Erythroblast (primary cell): ENCODE data around the gene THRB.

ENCODE experiments used
- GATA1 ChIP-seq: IDR thresholded peaks from 2 replicates; pipeline ENCODE4 v1.6.1; 2011; ENCODE audit warnings: low read depth, mild to moderate bottlenecking, control low read depth, low read length, moderate library complexity
- POLR2A ChIP-seq: IDR thresholded peaks from 2 replicates; pipeline ENCODE4 v1.6.1; 2011; ENCODE audit warnings: mild to moderate bottlenecking, low read length

DNA sequence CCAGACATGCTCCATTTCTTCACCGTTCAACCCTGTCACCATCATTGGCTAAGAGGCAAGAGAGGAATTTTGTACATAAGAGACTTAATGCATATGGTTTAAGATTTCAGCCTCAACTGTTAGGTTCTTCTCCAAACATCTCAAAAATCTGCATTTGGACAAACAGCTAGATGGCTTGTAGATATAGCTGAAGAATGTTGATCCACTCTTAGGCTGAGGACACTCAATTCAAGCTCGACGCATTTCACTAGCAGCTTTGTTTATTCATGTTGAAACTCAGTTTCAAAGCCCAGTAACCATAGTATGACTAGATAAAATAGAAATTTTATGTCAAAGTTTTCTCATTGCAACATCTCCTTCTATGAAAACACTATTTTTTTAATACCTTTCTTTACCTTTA, 208.2 kb downstream of the THRB start:
- no peak for TF ChIP-seq POLR2A
- TF ChIP-seq GATA1, result no peak
